ENCODE results near the gene RAP1GAP.
A peak's percentile ranks its signal among the peaks of the same experiment; 100 is the strongest.
"Not testable (repeated sequence)": the region's sequence is repeated elsewhere in the genome, so short reads cannot be mapped to it uniquely, and the experiment has no call there.

Gene RAP1GAP

GRCh38 chr1:21680381-21680780, 11.2 kb upstream of the RAP1GAP start:
- H3K4me3 ChIP-seq (ENCODE audit: control insufficient read depth, low read depth, low read length): no peak overlapping the region
- DNase-seq (ENCODE audit: low read depth): no peak
- no peak for TF ChIP-seq CTCF (conservative IDR thresholded peaks at IDR 0.05; ENCODE audit: control insufficient read depth, insufficient read depth, low read depth, low read length)

GRCh38 chr1:21677168-21677567, 8.0 kb upstream of the RAP1GAP start:
- H3K4me3 ChIP-seq (ENCODE audit: control insufficient read depth, low read depth, low read length): no peak overlapping the region
- no peak for TF ChIP-seq CTCF (conservative IDR thresholded peaks at IDR 0.05; ENCODE audit: control insufficient read depth, insufficient read depth, low read depth, low read length)
- no peak for DNase-seq (ENCODE audit: low read depth)

- H3K4me3 ChIP-seq (ENCODE audit: control insufficient read depth, low read depth, low read length): no peak overlapping the region
- no peak for TF ChIP-seq CTCF (conservative IDR thresholded peaks at IDR 0.05; ENCODE audit: control insufficient read depth, insufficient read depth, low read depth, low read length)
- no peak for DNase-seq (ENCODE audit: low read depth)
These were observed 5.8 kb upstream of the RAP1GAP start for GRCh38 chr1:21674957-21675356.

GRCh38 chr1:21673853-21674252, 4.7 kb upstream of the RAP1GAP start:
- H3K4me3 ChIP-seq (ENCODE audit: control insufficient read depth, low read depth, low read length); DNase-seq (ENCODE audit: low read depth): not testable (repeated sequence)

GRCh38 chr1:21673277-21673780, 4.2 kb upstream of the RAP1GAP start:
- DNase-seq (ENCODE audit: low read depth): peak; percentile 70
- no peak for TF ChIP-seq CTCF (conservative IDR thresholded peaks at IDR 0.05; ENCODE audit: control insufficient read depth, insufficient read depth, low read depth, low read length)
- H3K4me3 ChIP-seq (ENCODE audit: control insufficient read depth, low read depth, low read length): no peak overlapping the region

GRCh38 chr1:21672478-21673276, 3.5 kb upstream of the RAP1GAP start:
- no peak overlapping the region for H3K4me3 ChIP-seq (ENCODE audit: control insufficient read depth, low read depth, low read length)
- DNase-seq (ENCODE audit: low read depth): peak; percentile 71
- TF ChIP-seq CTCF (conservative IDR thresholded peaks at IDR 0.05; ENCODE audit: control insufficient read depth, insufficient read depth, low read depth, low read length): no peak

- no peak for DNase-seq (ENCODE audit: low read depth)
- no peak for TF ChIP-seq CTCF (conservative IDR thresholded peaks at IDR 0.05; ENCODE audit: control insufficient read depth, insufficient read depth, low read depth, low read length)
- no peak overlapping the region for H3K4me3 ChIP-seq (ENCODE audit: control insufficient read depth, low read depth, low read length)
These were observed 2.8 kb upstream of the RAP1GAP start for GRCh38 chr1:21671915-21672314.
